Measurements from ENCODE around the gene CORO7. TPM values are rescaled to one million over a fixed set of nuclear protein-coding genes. Genes with fewer than 3 reads are reported as not detected.

Gene CORO7
- polyA plus RNA-seq, 1 donor from 2014 or later: 108 TPM

- Mint-ChIP-seq H3K36me3 (peaks cover 5% of the 10 kb centered on the region), H3K27ac (peak overlapping the region in 1 of 3 donors; percentile 16), H3K4me3 (peak overlapping the region in 1 of 4 donors; percentile 65), H3K4me1 (peaks cover 6 to 31% (median 22%) of the 10 kb centered on the region in 3 donors), H3K27me3 (no peaks in the 10 kb centered on the region), H3K9me3 (no peaks in the 10 kb centered on the region)
These were observed 47.2 kb downstream of the CORO7 start for GRCh38 chr16:4369007-4369733.

GRCh38 chr16:4367393-4367856, 49.0 kb downstream of the CORO7 start:
- H3K27me3 Mint-ChIP-seq: no peaks in the 10 kb centered on the region
- peaks cover 7% of the 10 kb centered on the region for H3K36me3 Mint-ChIP-seq
- peaks cover 12 to 26% (median 22%) of the 10 kb centered on the region in 3 donors for H3K4me1 Mint-ChIP-seq
- no peaks in the 10 kb centered on the region for H3K9me3 Mint-ChIP-seq
- peak overlapping the region in 1 of 4 donors; percentile 43 for H3K4me3 Mint-ChIP-seq
- H3K27ac Mint-ChIP-seq: no peak overlapping the region

- Mint-ChIP-seq H3K27me3 (no peaks in the 10 kb centered on the region), H3K4me1 (peaks cover 12 to 25% (median 22%) of the 10 kb centered on the region in 3 donors), H3K9me3 (no peaks in the 10 kb centered on the region), H3K4me3 (peak overlapping the region in 2 of 4 donors; percentile 65), H3K36me3 (peaks cover 7% of the 10 kb centered on the region), H3K27ac (peak overlapping the region in 2 of 3 donors; percentile 93 to 94)
These were observed 50.4 kb downstream of the CORO7 start for GRCh38 chr16:4366016-4366415.

- Mint-ChIP-seq H3K4me3 (peak overlapping the region in 3 of 4 donors; percentile 49 to 65 (median 56)), H3K36me3 (peaks cover 7% of the 10 kb centered on the region), H3K27ac (peak overlapping the region in 2 of 3 donors; percentile 93 to 94), H3K9me3 (no peaks in the 10 kb centered on the region), H3K4me1 (peaks cover 12 to 25% (median 22%) of the 10 kb centered on the region in 3 donors), H3K27me3 (no peaks in the 10 kb centered on the region)
These were observed 50.8 kb downstream of the CORO7 start for GRCh38 chr16:4365615-4366014.

GRCh38 chr16:4365014-4365406, 51.4 kb downstream of the CORO7 start:
- Mint-ChIP-seq H3K27me3 (no peaks in the 10 kb centered on the region), H3K36me3 (peaks cover 7% of the 10 kb centered on the region), H3K27ac (peak overlapping the region; percentile 71 to 94 (median 93)), H3K9me3 (no peaks in the 10 kb centered on the region), H3K4me3 (peak overlapping the region; percentile 49 to 63 (median 55)), H3K4me1 (peaks cover 12 to 25% (median 22%) of the 10 kb centered on the region in 3 donors)

- Mint-ChIP-seq H3K36me3 (peaks cover 7% of the 10 kb centered on the region), H3K4me3 (peak overlapping the region; percentile 59 to 83 (median 77)), H3K9me3 (no peaks in the 10 kb centered on the region), H3K4me1 (peaks cover 12 to 25% (median 22%) of the 10 kb centered on the region in 3 donors), H3K27me3 (no peaks in the 10 kb centered on the region), H3K27ac (peak overlapping the region; percentile 71 to 94 (median 93))
These were observed 52.0 kb downstream of the CORO7 start for GRCh38 chr16:4364196-4365013.

GRCh38 chr16:4362476-4363135, 53.8 kb downstream of the CORO7 start:
- peaks cover 16 to 24% (median 20%) of the 10 kb centered on the region in 3 donors for H3K4me1 Mint-ChIP-seq

GRCh38 chr16:4361944-4362311, 54.5 kb downstream of the CORO7 start:
- H3K4me1 Mint-ChIP-seq: peaks cover 15 to 19% (median 16%) of the 10 kb centered on the region in 3 donors
- no peaks in the 10 kb centered on the region for H3K9me3 Mint-ChIP-seq
- no peak overlapping the region for H3K27ac Mint-ChIP-seq
- H3K36me3 Mint-ChIP-seq: peaks cover 2% of the 10 kb centered on the region
- no peak overlapping the region for H3K4me3 Mint-ChIP-seq
- H3K27me3 Mint-ChIP-seq: no peaks in the 10 kb centered on the region

More at GRCh38 chr16:4362476-4363135, 53.8 kb downstream of the CORO7 start:
- H3K9me3 Mint-ChIP-seq: no peaks in the 10 kb centered on the region
- peaks cover 3% of the 10 kb centered on the region for H3K36me3 Mint-ChIP-seq
- H3K27me3 Mint-ChIP-seq: no peaks in the 10 kb centered on the region
- peak overlapping the region in 3 of 4 donors; percentile 55 to 73 (median 72) for H3K4me3 Mint-ChIP-seq
- peak overlapping the region; percentile 25 to 89 (median 71) for H3K27ac Mint-ChIP-seq

GRCh38 chr16:4361033-4361943, 55.1 kb downstream of the CORO7 start:
- Mint-ChIP-seq H3K36me3 (peaks cover 2% of the 10 kb centered on the region), H3K4me1 (peaks cover 15 to 16% (median 16%) of the 10 kb centered on the region in 3 donors), H3K27me3 (no peaks in the 10 kb centered on the region), H3K4me3 (no peak overlapping the region), H3K27ac (peak overlapping the region in 1 of 3 donors; percentile 16), H3K9me3 (no peaks in the 10 kb centered on the region)

GRCh38 chr16:4360538-4361021, 55.8 kb downstream of the CORO7 start:
- H3K4me1 Mint-ChIP-seq: peaks cover 12 to 16% (median 15%) of the 10 kb centered on the region in 3 donors
- no peaks in the 10 kb centered on the region for H3K27me3 Mint-ChIP-seq
- H3K4me3 Mint-ChIP-seq: no peak overlapping the region
- H3K27ac Mint-ChIP-seq: no peak overlapping the region
- no peaks in the 10 kb centered on the region for H3K9me3 Mint-ChIP-seq
- H3K36me3 Mint-ChIP-seq: peaks cover 2% of the 10 kb centered on the region

- peaks cover 2% of the 10 kb centered on the region for H3K36me3 Mint-ChIP-seq
- no peak overlapping the region for H3K4me3 Mint-ChIP-seq
- peaks cover 5 to 11% (median 11%) of the 10 kb centered on the region in 3 donors for H3K4me1 Mint-ChIP-seq
- no peaks in the 10 kb centered on the region for H3K27me3 Mint-ChIP-seq
- no peak overlapping the region for H3K27ac Mint-ChIP-seq
- no peaks in the 10 kb centered on the region for H3K9me3 Mint-ChIP-seq
These were observed 56.5 kb downstream of the CORO7 start for GRCh38 chr16:4359914-4360313.

- Mint-ChIP-seq H3K36me3 (peaks cover under 1% of the 10 kb centered on the region), H3K27me3 (no peaks in the 10 kb centered on the region), H3K4me3 (peak overlapping the region in 2 of 4 donors; percentile 28 to 58), H3K4me1 (peaks cover 3 to 9% (median 8%) of the 10 kb centered on the region in 3 donors), H3K27ac (peak overlapping the region in 2 of 3 donors; percentile 74 to 86), H3K9me3 (no peaks in the 10 kb centered on the region)
These were observed 57.4 kb downstream of the CORO7 start for GRCh38 chr16:4358831-4359561.

GRCh38 chr16:4358236-4358635, 58.2 kb downstream of the CORO7 start:
- Mint-ChIP-seq H3K4me1 (peaks cover 2 to 9% (median 9%) of the 10 kb centered on the region in 3 donors), H3K4me3 (no peak overlapping the region), H3K27ac (no peak overlapping the region), H3K36me3 (no peaks in the 10 kb centered on the region), H3K9me3 (no peaks in the 10 kb centered on the region), H3K27me3 (no peaks in the 10 kb centered on the region)

Measured in IgD-negative memory B cell (primary cell).